GM21529 (cell line): Measurements from ENCODE around the gene TGOLN2.

Experiments
- ATAC-seq: cut with Tn5 transposase; IDR thresholded peaks from one replicate; pipeline ENCODE4 v1.9.1; 2021; ENCODE audit not compliant: unreplicated experiment

TGOLN2 gene

GRCh38 chr2:85269959-85270358, 57.8 kb downstream of the TGOLN2 start:
- no peak for ATAC-seq
